K562 (cell line): ENCODE results near the gene PDZD2. TPM values are rescaled to one million over a fixed set of nuclear protein-coding genes. Genes with fewer than 3 reads are reported as not detected.

Experiments
- ATAC-seq: fragments of 200-7000 bp; cut with Tn5 transposase; 3 replicates; pipeline ENCODE4 v1.9.1; 2020; ENCODE audit warnings: moderate library complexity
- BruUV-seq: library from RNA; stranded (reverse); fragments of 400-500 nt; replicated peaks from 2 replicates; lab custom pipeline; 2021; lab: Mats Ljungman, UMichigan
- CTCF ChIA-PET: fragments of 300-600 bp; formaldehyde crosslinking; extraction: SDS; loops from one replicate; lab custom pipeline; 2021; ENCODE audit warnings: low intra/inter-chr PET ratio; lab: Yijun Ruan, JAX
- POLR2A ChIA-PET: fragments of 300-600, 350-650 bp; sonication (Branson Sonifier 250); formaldehyde crosslinking; extraction: SDS; loops from one replicate; lab custom pipeline; 2021; ENCODE audit warnings: antibody characterized with exemption, inconsistent platforms; lab: Yijun Ruan, JAX
- DNase-seq, 4 experiments: peaks; one replicate each; pipeline versions ENCODE4 v3.0.0 to v3.0.0-alpha.2; 2011 to 2018; ENCODE audit warnings: low spot score in 3 of 4, mixed read lengths in 3 of 4; ENCODE audit errors: extremely low read depth in 1 of 4
- FAIRE-seq: peaks from 2 replicates; lab custom pipeline; 2011; peaks lifted over from hg19 to GRCh38; lab: Jason Lieb, UNC
- H2AFZ ChIP-seq: 2 replicates; pipeline ENCODE4 v1.6.0; 2011; ENCODE audit warnings: low read depth, low read length, control low read depth, inconsistent platforms
- H3K27ac ChIP-seq: fragments of 200-600 bp; 3 replicates; pipeline ENCODE4 v1.8.0; 2011; ENCODE audit warnings: low read depth, mild to moderate bottlenecking, control low read depth, inconsistent platforms, low read length, moderate library complexity, mixed read lengths; ENCODE audit errors: extremely low read depth
- H3K27me3 ChIP-seq, 2 experiments: fragments of 300-600 bp in 1 of 2; 2 replicates in 1 of 2; 3 replicates in 1 of 2; pipeline versions ENCODE4 v1.6.0 to v1.8.0; 2011; ENCODE audit warnings: inconsistent platforms in 2 of 2, low read length in 2 of 2, mild to moderate bottlenecking in 1 of 2, mixed read lengths in 1 of 2, moderate library complexity in 1 of 2; ENCODE audit not compliant: control insufficient read depth in 2 of 2, insufficient read depth in 2 of 2
- H3K36me3 ChIP-seq: fragments of 300-600 bp; 3 replicates; pipeline ENCODE4 v1.8.0; 2011; ENCODE audit warnings: mild to moderate bottlenecking, low read length, inconsistent platforms; ENCODE audit not compliant: control insufficient read depth, insufficient read depth
- H3K4me1 ChIP-seq, 2 experiments: fragments of 200-600 bp in 1 of 2; replicated peaks in 1 of 2; 2 replicates in 1 of 2; 3 replicates in 1 of 2; pipeline versions ENCODE4 v1.5.1 to v1.8.0; 2011; ENCODE audit warnings: inconsistent platforms in 2 of 2, low read length in 2 of 2, mild to moderate bottlenecking in 1 of 2, mixed read lengths in 1 of 2, moderate library complexity in 1 of 2; ENCODE audit not compliant: control insufficient read depth in 2 of 2, insufficient read depth in 2 of 2
- H3K4me2 ChIP-seq: 2 replicates; pipeline ENCODE4 v1.6.1; 2011; ENCODE audit warnings: low read length, control low read depth, inconsistent platforms, mixed read lengths; ENCODE audit not compliant: insufficient read depth
- H3K4me3 ChIP-seq: fragments of 200-600 bp; sonication (generic), shearing (Covaris generic); 2 replicates; pipeline ENCODE4 v1.5.1; 2016; ENCODE audit warnings: control low read depth, inconsistent platforms
- H3K79me2 ChIP-seq: fragments of 200-600 bp; 3 replicates; pipeline ENCODE4 v1.8.0; 2011; ENCODE audit warnings: low read length, inconsistent platforms; ENCODE audit not compliant: control insufficient read depth, insufficient read depth
- H3K9ac ChIP-seq, 2 experiments: 2 replicates each; pipeline versions ENCODE4 v1.6.0 to v1.6.1; 2011; ENCODE audit warnings: low read depth in 2 of 2, low read length in 2 of 2, control low read depth in 1 of 2, inconsistent platforms in 1 of 2, mild to moderate bottlenecking in 1 of 2, mixed read lengths in 1 of 2; ENCODE audit not compliant: insufficient read depth in 1 of 2
- H3K9me1 ChIP-seq: one replicate; pipeline ENCODE4 v1.6.0; 2011; ENCODE audit warnings: inconsistent platforms, mild to moderate bottlenecking, low read length, moderate library complexity; ENCODE audit not compliant: control insufficient read depth, insufficient read depth
- H3K9me3 ChIP-seq: replicated peaks from 2 replicates; pipeline ENCODE4 v1.5.1; 2011; ENCODE audit warnings: low read depth, low read length, inconsistent platforms; ENCODE audit not compliant: control insufficient read depth, insufficient read depth
- H4K20me1 ChIP-seq: replicated peaks from 2 replicates; pipeline ENCODE4 v1.6.1; 2011; ENCODE audit warnings: low read length, inconsistent platforms, mixed read lengths; ENCODE audit not compliant: control insufficient read depth, insufficient read depth
- ATF2 ChIP-seq: sonication (generic); formaldehyde crosslinking; IDR thresholded peaks from 2 replicates; pipeline ENCODE4 v1.8.1; 2022; ENCODE audit warnings: missing genetic modification reagents
- GATAD2B ChIP-seq: fragments of 450-650 bp; IDR thresholded peaks from 2 replicates; pipeline ENCODE4 v1.6.1; 2017; ENCODE audit warnings: mild to moderate bottlenecking, borderline replicate concordance
- JUNB ChIP-seq: fragments of 450-650 bp; formaldehyde crosslinking; conservative IDR thresholded peaks from 2 replicates; pipeline ENCODE4 v1.4.0; 2020; ENCODE audit warnings: mild to moderate bottlenecking
- RBM25 ChIP-seq: fragments of 200-400 bp; formaldehyde crosslinking; IDR thresholded peaks from 2 replicates; pipeline ENCODE4 v1.6.1; 2018; ENCODE audit warnings: low read length, low read depth, moderate library complexity; ENCODE audit not compliant: severe bottlenecking
- SRSF1 ChIP-seq: fragments of 200-400 bp; formaldehyde crosslinking; IDR thresholded peaks from 2 replicates; pipeline ENCODE4 v1.6.1; 2017; ENCODE audit warnings: mild to moderate bottlenecking, low read depth, low read length, moderate library complexity
- SUPT5H ChIP-seq: fragments of 450-650 bp; IDR thresholded peaks from 2 replicates; pipeline ENCODE4 v1.6.1; 2016
- TBL1XR1 ChIP-seq, 2 experiments: IDR thresholded peaks; 2 replicates each; pipeline ENCODE4 v1.6.1; 2012; ENCODE audit warnings: improper control_type of control experiment in 2 of 2, low read length in 2 of 2, mild to moderate bottlenecking in 1 of 2
- ZNF12 ChIP-seq: sonication (generic); formaldehyde crosslinking; IDR thresholded peaks from 2 replicates; pipeline ENCODE4 v1.4.0; 2020; ENCODE audit warnings: mild to moderate bottlenecking, missing genetic modification reagents
- ZNF274 ChIP-seq: IDR thresholded peaks from 2 replicates; pipeline ENCODE4 v1.6.1; 2011; ENCODE audit warnings: low read depth, mild to moderate bottlenecking, low read length, moderate library complexity, borderline replicate concordance
- ZNF398 ChIP-seq: fragments of 250-450 bp; sonication (Bioruptor Pico); IDR thresholded peaks from 2 replicates; pipeline ENCODE4 v1.8.0; 2021; ENCODE audit warnings: moderate library complexity, mild to moderate bottlenecking, inconsistent platforms
- ZNF707 ChIP-seq: fragments of 250-450 bp; sonication (Bioruptor Pico); conservative IDR thresholded peaks from 2 replicates; pipeline ENCODE4 v1.8.0; 2022; ENCODE audit warnings: inconsistent platforms, mild to moderate bottlenecking, moderate library complexity
- ZNF780A ChIP-seq: fragments of 250-450 bp; sonication (Bioruptor Pico); IDR thresholded peaks from 2 replicates; pipeline ENCODE4 v1.5.0; 2021; ENCODE audit warnings: mild to moderate bottlenecking
- WGBS: fragments of 100-300 bp; shearing (Covaris generic); methylation state at CpG from one replicate; pipeline ENCODE4 v1.1.6; 2016; ENCODE audit warnings: low coverage, mixed read lengths; ENCODE audit not compliant: insufficient coverage; ENCODE audit errors: missing lambda C conversion rate; 5-methylcytosine and 5-hydroxymethylcytosine counted together
- in situ Hi-C: fragments of 300-500 bp; cut with MboI; formaldehyde crosslinking; loops from 4 replicates; pipeline ENCODE4 v1.15.0; 2018; ENCODE audit warnings: inconsistent platforms, mixed read lengths
- intact Hi-C: fragments of 100-400 bp; cut with micrococcal nuclease; formaldehyde crosslinking; loops from 2 replicates; pipeline ENCODE4 v1.14.2; 2022
- polyA plus RNA-seq, 8 experiments: library from polyadenylated mRNA; depleted of rRNA in 4 of 8; stranded (reverse) in 5 of 8; unstranded in 3 of 8; fragments of >200 nt; fragmentation: Nextera tagmentation in 2 of 8; fragmentation: Illumina TruSeq in 1 of 8; extraction: Ambion mirVana in 2 of 8; extraction: Trizol in 1 of 8; gene quantifications; 2 replicates each; pipeline versions ENCODE4 v1.2.1 to v1.2.3, GENCODE V29; 2011 to 2014; ENCODE audit warnings: inconsistent platforms in 1 of 8, missing spikeins in 1 of 8
- total RNA-seq, 7 experiments: library from RNA; depleted of rRNA in 6 of 7; stranded (reverse); fragments of >200 nt in 6 of 7; fragmentation: Illumina TruSeq in 2 of 7; extraction: Trizol in 2 of 7; gene quantifications; 2 replicates each; pipeline versions ENCODE4 v1.2.1 to v1.2.3, GENCODE V29; 2011 to 2021; ENCODE audit warnings: low replicate concordance in 1 of 7
- TF ChIP-seq, protein P1 (sequence below): sonication (generic); formaldehyde crosslinking; IDR thresholded peaks from 2 replicates; pipeline ENCODE4 v1.8.1; 2022; ENCODE audit warnings: missing genetic modification reagents

PDZD2 gene
- total and polyA plus RNA-seq, 9 of the 15 experiments (the other 6 are each of a cell fraction or from before 2014, with no cell fraction given): 0.02 to 0.08 (median 0.04) TPM; not detected in 6

GRCh38 chr5:31641575-31641974 lies 2.6 kb downstream of the PDZD2 start:
- FAIRE-seq (no peak), ATAC-seq (no peak), DNase-seq (no peak)
- in situ Hi-C loops: no loop called here
- Histone ChIP-seq H3K27ac (no peak overlapping the region), H3K27me3 (peaks cover 12 to 41% of the 10 kb centered on the region in 2 experiments), H3K9ac (no peak overlapping the region), H2AFZ (no peak overlapping the region), H3K4me2 (no peak overlapping the region), H3K9me3 (no peaks in the 10 kb centered on the region), H4K20me1 (peaks cover 3% of the 10 kb centered on the region; the same call in 1 of the 2 replicates), H3K4me1 (peaks cover 5 to 12% of the 10 kb centered on the region in 2 experiments; a peak in 3 of 5 replicates), H3K9me1 (no peaks in the 10 kb centered on the region), H3K36me3 (no peaks in the 10 kb centered on the region), H3K79me2 (no peaks in the 10 kb centered on the region), H3K4me3 (no peak overlapping the region)
- POLR2A ChIA-PET: no interaction called here
- intact Hi-C loops: no loop called here
- WGBS: 0% methylated on average over 5 of the region's 5 CpGs
- no TSS peak for BruUV-seq
- TF ChIP-seq SUPT5H (no peak), ZNF12 (CRISPR knock-in tag) (no peak), ZNF398 (CRISPR knock-in tag) (no peak), ZNF274 (no peak), GATAD2B (no peak), RBM25 (no peak), TBL1XR1 (IDR thresholded peaks at IDR 0.05; ENCODE audit: low read length in 2 of 2) (no peak), ATF2 (no peak), ZNF780A (no peak), JUNB (CRISPR knock-in tag) (no peak), ZNF707 (CRISPR knock-in tag) (no peak), SRSF1 (no peak)
- TF ChIP-seq, protein P1, sequence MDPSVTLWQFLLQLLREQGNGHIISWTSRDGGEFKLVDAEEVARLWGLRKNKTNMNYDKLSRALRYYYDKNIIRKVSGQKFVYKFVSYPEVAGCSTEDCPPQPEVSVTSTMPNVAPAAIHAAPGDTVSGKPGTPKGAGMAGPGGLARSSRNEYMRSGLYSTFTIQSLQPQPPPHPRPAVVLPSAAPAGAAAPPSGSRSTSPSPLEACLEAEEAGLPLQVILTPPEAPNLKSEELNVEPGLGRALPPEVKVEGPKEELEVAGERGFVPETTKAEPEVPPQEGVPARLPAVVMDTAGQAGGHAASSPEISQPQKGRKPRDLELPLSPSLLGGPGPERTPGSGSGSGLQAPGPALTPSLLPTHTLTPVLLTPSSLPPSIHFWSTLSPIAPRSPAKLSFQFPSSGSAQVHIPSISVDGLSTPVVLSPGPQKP (CRISPR knock-in tag): no peak
- CTCF ChIA-PET: no interaction called here
